NCI-H187 treated with DMSO at 0.1 percent for 48 hours (cell line): ENCODE data around the gene FDXACB1.

Experiments used
- DNase-seq: peaks from one replicate; lab custom pipeline; 2025; lab: John Stamatoyannopoulos, UW

The FDXACB1 gene, protein sequence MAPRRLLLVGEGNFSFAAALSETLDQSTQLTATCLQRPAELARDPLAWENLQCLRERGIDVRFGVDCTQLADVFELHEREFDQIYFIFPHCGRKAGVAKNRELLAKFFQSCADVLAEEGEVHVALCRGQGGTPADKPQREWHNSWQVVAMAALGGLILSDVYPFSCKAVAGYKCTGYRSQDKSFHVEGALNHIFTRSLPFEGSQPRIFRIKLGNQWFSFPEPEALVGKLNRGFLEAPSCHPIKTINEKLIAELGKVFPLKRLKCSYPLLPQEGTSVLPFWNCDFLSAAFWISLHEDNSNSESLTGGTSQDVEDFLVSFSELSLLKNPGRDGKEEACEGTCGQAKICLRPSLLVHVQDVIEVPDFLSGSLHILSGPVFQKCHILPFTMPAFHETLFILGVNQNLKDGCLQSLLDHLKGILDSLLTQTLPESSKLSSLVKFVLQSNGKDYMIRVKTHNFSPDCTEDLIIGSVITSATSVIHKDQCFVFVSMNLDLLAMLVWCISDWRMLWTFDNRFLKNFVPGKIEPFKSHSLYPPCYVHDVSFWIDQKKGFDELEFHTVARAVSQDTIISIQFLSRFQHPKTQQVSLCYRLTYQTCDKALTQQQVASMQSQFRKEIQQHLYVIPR

DNA sequence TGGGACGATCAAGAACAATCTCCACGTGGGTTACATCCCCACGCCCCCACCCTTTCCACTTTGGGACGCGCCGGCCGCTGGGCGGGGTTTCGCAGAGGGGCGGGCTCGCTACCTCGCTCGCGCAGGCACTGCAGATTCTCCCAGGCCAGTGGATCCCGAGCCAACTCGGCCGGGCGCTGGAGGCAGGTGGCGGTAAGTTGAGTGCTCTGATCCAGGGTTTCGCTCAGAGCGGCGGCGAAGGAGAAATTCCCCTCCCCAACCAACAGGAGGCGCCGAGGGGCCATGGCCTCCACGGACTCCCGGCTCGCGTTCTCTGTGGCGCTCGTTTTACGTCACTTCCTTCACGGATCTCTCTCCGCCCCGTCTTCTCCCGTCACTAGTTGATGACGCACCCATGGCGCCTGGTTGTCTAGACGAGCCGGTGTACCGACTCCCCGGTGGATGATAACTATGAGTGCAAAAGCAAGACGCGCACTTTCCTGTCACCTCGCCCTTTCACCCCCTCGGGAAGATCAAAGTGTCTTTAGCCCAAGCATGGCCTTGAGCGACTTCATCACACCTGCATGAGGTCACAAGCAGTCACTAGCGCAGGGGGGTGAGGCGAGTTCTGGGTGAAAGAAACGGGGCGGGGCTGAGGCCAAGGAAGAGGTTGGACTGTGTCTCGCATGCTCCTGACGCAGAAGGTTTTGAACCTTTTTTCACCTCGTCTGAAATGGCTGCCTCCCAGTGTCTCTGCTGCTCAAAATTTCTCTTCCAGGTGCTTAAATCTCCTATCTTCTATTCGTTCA, at the start of gene FDXACB1, which contains the start of gene CFAP68:
Gene FDXACB1, minus strand, starts transcription at position 317 of the 788 bp plus-strand sequence. Its CDS starts 33 bp downstream, at position 284.
Gene CFAP68, plus strand, starts transcription at position 693 of the 788 bp plus-strand sequence. Its CDS starts 20 bp downstream, at position 713.
- DNase-seq = peak; percentile 88

DNA sequence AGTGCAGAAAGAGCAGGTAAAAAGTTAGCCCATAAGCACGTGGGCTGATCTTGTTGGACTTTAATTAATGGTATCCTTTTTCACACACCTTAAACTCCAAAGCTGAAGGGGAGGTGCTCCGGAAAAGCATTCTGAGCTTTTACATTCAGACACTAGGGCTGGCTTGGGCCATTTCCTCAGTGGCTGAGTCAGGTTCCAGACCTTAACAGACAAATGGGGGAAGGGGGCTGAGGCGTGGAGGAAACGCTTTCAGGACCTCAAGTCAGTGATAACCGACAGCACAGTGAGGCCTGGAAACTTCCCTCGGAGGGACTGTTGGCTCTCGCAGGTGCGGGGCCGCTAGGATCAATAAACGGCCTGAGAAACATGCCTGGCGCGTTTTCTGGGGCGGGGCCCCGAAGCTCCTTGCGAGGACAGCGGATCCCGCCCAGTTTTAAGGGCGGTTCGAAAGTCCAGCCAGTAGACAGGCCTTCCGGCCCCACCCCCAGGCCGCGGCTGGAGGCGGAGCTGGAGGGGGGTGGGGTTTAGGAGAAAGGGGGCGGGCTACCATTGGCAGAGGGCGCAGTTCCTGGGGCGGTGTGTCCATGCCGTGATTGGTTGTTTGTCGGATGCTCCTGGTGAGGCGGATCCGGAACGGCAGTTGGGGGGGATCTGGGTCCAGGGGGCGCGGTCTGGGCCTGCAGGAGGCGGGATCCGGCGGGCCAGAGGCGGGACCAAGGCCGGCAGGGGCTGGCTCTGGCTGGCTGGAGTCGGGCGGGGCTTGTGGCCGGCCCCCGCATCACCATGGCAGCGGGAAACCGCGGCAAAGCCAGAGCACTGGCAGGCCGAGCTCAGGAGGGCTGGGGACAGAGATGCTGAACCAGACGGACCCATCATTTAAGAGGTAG, 47.8 kb upstream of the FDXACB1 start:
- DNase-seq = peak; percentile 77

DNA sequence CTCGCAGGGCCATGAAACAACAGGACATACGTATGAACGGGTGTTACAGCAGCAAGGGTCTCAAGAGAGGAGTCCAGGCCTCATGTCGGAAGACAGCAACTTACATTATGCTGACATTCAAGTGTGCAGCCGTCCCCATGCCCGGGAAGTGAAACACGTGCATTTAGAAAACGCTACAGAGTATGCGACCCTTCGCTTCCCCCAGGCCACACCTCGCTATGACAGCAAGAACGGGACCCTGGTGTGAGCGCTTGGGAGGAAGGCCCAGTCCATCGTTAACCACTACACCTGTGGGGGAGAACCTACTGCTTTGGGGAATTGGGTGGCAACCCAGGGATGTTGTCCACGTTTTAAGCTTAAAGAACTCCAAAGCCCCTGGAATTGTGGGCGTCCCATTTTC, 47.0 kb upstream of the FDXACB1 start:
- no peak for DNase-seq

DNA sequence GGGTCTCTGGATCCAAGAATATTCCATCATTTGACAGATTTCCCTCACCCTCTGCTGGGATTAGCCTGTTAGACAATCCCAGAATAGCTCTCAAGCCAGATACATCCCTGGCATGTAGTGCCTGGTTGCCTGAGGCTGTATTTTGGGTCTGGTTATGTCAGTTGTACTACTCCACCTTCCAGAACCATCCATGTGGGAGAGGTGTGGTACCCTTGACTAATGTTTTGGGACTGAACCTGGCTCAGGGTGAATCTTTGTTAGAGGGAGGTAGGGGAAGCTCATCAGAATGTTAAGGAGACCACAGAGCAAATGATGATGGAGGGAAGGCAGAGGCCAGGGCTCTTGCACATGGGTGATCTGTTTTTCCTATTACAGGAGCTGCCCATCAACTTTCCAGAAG, 45.0 kb upstream of the FDXACB1 start:
- DNase-seq = no peak

DNA sequence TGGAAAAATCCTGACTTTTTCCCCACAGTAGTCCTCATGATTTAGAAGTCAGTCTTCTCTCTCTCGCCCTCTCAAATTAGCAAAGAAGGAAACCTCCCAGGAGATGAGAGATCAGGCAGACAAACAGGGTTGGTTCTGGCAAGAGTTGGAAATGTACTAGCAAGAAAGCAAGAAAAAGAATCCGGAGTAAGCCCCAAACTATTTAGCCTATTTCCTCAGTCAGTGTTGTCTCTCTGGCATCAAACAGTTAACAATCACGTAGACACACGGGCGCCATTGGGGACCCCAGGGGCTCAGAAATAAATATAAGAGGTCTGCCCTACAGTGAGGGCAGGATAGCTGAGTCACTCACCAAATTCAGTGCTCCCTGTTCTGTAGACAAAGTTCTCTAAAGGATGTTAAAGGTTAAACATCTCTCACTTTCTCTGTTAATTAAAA, 44.4 kb upstream of the FDXACB1 start:
- DNase-seq = no peak

DNA sequence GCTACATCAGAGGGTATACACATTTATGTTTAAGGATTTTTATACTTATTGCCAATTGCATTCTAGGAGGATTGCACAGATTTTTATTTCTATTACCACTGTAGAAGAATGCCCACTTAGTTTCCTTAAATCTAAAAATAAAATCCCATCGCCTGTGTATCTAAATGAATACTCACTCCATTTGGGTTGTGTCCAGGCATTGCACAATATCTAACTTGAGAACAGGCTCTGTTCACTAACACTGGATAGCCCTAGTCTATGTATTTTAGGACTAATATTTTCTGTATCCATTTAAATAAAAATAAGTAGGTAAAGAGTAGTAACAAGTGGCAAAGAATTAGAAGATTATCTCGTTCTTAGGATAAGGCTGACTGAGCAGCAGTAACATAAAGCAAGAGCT, 43.8 kb upstream of the FDXACB1 start:
- DNase-seq = no peak

DNA sequence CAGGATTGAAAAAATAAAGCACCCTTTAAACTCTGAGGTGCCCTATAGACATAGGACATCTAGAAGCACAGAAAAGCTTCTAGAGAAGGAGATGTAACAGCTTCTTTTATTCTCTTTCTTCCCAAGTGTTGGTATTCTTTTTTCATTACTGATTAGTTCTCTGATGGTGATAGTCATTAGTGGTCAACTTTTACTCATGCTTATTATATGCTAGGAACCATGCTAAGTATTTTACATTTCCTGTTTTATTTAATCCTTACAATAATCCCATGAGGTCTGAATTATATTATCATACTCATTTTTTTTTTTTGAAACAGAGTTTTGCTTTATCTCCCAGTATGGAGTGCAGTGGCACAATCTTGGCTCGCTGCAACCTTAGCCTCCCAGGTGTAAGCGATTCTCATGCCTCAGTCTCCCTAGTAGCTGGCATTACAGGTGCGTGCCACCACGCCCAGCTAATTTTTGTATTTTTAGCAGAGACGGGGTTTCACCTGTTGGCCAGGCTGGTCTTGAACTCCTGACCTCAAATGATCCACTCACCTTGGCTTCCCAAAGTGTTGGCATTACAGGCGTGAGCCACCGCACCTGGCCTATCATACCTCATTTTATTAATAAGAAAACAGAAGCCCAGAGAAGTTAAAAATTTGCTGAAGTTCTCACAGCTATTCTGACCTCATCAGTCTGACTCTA, 42.7 kb upstream of the FDXACB1 start:
- DNase-seq = no peak

DNA sequence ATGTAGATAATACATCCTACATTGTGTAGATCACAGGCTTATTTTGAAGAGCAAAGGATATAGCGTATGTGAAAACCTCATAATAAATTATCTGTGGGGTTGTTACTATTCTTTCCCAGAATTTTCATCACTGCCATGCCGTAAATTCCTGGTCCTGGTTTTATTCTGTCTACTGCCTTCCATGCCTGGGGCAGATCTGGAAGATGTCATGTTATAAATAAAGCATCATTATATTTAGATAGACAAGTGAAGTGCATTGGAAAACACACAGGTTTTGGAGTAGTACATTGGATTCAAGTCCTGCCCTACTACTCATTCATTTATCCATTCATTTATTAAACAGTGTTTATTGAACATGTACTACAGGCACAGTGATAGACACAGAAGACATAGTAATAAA, 41.9 kb upstream of the FDXACB1 start:
- no peak for DNase-seq

DNA sequence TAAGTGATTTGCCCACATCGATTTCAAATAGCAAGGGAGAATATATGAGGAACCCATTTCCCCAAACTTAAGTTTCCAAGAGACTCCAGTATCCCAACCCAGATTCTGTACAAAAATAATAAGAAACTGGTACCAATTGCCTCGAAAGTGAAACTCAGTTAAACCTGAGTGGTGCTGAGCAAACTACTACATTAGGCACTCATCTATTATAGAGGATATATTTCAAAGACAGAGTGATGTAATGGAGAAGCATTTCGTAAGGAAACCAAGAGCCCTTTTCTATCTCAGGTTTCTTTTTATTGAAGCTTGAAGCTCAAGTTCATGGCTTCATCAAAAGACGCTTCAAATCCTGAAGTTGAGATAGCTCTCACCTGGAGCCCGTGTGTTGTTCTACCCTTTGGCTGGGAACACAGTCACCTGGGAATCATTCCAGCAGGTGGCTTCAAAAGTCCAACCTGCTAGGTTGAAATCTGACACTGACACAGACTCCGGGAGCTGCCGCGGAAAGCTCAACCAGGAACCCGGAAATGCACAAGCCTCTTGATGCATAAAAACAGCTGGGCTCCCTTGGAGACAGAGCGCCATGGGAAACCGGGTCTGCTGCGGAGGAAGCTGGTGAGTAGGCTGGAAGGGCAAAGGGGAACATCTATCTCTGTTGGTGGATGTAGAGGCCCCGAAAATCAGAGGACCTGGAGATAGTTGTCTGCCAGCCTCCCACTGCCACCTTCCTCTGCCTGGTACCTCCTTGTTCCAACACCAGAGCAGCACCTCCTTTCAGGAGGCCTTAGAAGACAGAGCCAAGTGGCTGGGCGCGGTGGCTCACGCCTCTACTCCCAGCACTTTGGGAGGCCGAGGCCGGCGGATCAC, 39.7 kb upstream of the FDXACB1 start, which contains the start of gene C11orf52:
Gene C11orf52, plus strand, starts transcription at position 524 of the 867 bp plus-strand sequence. Its CDS starts 60 bp downstream, at position 584.
- peak; percentile 89 for DNase-seq

DNA sequence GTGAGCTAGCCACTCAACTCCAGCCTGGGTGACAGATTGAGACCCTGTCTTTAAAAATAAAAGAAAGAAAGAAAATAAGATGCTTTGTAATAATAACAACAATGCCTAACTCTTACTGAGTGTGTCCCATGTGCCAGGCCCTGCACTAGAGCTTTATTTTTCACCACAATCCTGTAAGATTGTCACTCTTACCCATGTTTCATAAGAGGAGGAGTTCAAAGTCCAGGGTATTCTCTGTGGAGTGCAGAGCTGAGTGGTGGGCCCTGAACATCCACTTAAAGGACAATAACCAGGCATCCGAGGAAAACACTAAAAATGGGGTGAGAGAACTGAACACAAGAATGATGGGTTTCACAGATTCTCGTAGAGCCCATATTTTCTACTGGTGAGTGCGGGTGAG, 38.8 kb upstream of the FDXACB1 start:
- DNase-seq = no peak

DNA sequence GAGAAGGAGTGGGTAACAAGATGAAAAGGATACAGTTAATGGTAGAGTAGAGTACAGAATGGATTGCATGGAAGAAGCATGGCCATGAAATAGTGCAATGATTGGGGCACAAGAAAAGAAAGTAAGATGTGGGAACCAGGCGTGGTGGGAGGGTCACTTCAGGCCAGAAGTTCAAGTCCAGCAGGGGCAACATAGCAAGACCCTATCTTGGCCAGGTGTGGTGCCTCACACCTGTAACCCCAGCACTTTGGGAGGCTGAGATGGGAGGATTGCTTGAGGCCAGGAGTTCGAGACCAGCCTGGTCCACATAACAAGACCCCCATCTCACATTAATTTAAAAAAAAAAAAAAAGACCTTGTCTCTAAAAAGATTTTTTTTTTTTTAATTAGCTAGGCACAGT, 38.3 kb upstream of the FDXACB1 start:
- no peak for DNase-seq

DNA sequence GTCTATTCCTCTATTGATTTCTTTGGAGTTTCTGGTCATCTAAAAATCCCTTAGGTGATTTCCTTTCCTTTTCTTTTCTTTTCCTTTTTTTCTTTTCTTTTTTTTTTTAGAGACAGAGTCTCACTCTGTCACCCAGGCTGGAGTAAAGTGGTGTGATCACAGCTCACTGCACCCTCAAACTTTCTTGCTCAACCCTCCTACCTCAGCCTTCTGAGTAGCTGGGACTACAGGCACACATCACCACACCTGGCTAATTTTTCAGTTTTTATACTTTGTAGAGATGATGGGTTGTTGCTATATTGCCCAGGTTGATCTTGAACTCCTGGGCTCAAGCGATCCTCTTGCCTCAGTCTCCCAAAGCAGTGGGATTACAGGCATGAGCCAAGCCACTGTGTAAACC, 37.8 kb upstream of the FDXACB1 start:
- no peak for DNase-seq

DNA sequence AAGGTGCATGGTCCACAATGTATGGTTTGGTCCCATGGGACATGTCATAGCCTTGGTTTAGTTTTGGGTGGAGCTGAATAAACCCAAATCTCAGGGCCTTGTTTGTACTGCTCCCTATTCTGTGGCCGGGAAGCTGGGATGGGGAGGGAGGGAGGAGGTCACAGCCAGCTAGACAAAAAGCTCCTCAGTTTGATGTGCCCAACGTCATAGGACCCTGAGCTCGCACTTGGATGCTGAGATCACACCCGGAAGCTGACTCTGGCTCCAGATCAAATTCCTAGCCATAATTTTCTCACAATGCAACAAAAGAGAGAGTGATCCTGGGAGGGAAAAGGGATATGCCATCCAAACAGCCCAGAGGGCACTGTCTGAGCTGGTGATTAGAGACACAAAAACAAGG, 35.0 kb upstream of the FDXACB1 start:
- DNase-seq = no peak

DNA sequence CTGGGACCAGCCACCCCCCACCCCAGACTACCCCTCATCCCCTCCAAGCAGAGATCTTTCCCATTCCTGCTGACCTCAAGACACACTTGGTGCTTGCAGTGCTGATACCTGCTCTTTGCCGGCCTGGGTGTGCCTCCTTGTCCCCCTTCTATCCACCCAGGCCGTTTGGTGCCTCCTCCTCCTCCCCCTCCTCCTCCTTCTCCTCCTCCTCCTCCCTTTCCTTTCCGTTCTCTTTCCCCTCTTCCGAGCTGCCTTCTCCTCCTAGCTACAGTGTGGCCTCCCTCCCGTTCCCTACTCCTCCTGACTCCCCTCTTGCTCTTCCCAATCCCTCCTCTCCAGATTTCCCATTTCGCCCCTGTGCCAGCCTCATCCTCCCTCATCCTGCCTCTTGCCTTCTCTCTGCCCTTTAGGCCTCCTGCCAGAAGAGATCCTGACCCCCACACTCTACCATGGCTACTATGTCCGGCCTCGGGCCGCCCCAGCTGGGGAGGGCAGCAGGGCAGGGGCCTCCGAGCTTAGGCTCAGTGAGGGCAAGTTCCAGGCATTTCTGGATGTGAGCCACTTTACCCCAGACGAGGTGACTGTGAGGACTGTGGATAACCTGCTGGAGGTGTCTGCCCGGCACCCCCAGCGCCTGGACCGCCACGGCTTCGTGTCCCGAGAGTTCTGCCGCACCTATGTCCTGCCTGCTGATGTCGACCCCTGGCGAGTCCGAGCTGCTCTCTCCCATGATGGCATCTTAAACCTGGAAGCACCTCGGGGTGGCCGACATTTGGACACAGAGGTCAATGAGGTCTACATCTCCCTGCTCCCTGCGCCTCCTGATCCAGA, 34.3 kb upstream of the FDXACB1 start:
- no peak for DNase-seq

DNA sequence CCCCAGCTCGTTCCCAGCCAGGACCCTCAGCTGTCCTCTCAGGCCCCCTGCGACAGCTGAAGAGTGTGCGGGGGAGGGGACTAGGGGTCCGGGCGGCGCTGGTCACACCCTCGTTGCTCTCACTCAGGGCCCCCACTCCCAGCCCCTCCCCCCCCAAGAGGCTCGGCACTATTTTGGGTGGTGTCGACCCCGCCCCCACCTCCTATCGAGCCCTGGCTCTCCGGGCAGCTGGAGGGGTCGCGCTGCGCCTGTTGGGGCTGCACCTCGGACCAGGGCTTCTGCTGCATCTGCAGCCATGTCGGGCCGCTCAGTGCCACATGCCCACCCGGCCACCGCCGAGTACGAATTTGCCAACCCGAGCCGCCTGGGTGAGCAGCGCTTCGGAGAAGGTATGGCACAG, 33.6 kb upstream of the FDXACB1 start, which contains the start of gene HSPB2:
Gene HSPB2, plus strand, starts transcription at position 200 of the 400 bp plus-strand sequence. Its CDS starts 96 bp downstream, at position 296.
- DNase-seq = no peak

DNA sequence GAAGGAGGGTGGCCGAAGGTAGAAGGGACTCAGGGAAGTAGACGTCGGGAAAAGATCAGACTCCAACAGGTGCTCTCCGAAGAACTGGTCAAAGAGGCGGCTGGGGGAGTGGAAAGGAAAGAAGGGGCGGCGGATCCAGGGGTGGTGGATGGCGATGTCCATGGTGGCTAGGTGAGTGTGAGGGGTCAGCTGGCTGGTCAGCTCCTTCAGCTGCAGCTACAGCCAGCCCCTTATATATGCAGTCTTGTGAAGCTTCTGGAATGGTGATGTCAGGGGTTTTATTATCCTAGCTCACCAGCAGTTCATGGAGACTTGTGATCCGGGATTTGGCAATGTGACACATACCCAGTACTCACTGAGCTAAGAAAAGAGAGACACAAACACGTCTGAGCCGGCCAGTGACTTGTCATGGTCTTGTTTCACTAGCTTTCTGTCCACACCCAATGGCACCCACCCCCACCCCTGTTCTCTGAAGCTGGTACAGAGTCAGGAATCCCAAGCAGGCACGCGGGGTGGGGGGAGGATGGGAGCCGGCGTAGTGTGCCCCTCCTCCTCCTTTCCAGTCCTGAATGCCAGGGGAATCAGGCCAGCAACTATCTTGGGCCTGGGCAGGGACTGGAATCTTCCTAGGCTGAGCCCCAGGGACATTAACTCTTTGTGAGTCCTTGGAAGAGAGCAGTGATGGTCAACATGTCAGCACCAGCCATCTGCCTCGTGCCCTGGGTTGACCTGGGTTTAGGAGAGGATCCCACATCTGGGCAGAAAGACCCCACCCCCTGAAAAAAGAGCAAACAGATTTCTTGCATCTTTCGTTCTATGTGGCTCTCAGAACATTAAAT, 32.8 kb upstream of the FDXACB1 start, which contains the start of gene CRYAB:
Gene CRYAB, minus strand, starts transcription at position 208 of the 839 bp plus-strand sequence. Its CDS starts 46 bp downstream, at position 162.
- DNase-seq = no peak

DNA sequence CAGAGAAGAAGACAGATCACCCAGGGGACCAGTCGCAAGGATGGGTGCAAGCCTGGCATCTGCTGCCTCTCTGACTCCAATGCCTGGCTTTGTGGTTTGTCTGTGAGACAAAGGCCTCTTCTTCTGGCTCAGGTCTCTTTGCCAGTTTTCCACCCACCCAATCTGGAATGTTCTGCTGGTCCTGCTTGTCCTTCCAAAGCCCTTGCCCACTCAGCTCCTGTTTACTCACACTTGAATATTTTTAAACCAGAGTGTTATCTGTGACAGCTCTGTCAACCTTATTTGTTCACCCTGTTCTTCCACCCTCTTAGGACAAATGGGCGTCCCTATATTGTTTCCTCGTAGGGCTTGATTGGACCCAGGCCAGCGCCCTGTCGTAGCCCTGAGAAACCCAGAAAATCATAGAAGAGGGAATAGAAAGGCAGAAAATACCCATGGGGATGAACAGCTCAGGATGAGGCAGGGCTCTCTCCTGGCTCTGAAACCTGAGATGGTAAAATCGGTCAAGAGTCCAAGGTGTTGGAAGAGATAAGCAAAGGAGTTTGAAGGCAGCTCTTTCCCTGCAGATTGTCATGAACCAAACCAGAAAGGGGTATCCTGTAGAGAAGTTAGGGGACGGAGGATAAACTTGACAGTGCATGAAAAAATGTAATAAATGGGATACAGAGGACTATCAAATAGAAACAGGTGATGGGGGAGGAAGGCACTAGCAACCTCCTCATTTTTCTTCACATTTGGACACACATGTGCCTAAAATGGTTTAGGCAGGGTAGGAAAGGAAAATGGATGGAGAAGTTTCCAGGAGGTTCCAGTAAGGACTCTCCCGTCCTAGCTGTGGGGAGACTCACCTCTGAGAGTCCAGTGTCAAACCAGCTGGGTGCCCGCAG, 32.0 kb upstream of the FDXACB1 start:
- no peak for DNase-seq
